Trophoblast cell (in vitro differentiated cells and primary cell): ENCODE data around the gene TSHZ1.

Source experiments
- DNase-seq, 2 donors: peaks; one replicate each; pipeline ENCODE4 v3.0.0-alpha.2; 2016
- H2AFZ ChIP-seq: 2 replicates; pipeline ENCODE4 v1.6.1; 2013; ENCODE audit warnings: low read length, moderate library complexity, mild to moderate bottlenecking; ENCODE audit not compliant: insufficient read depth, poor library complexity
- H2AK5ac ChIP-seq: 2 replicates; pipeline ENCODE4 v1.6.1; 2013; ENCODE audit warnings: mild to moderate bottlenecking, low read length
- H2BK120ac ChIP-seq: 2 replicates; pipeline ENCODE4 v1.6.1; 2013; ENCODE audit warnings: low read length, mild to moderate bottlenecking, moderate library complexity; ENCODE audit not compliant: insufficient read depth, poor library complexity
- H2BK12ac ChIP-seq: 2 replicates; pipeline ENCODE4 v1.6.1; 2013; ENCODE audit warnings: mild to moderate bottlenecking, low read length, moderate library complexity
- H2BK5ac ChIP-seq: 2 replicates; pipeline ENCODE4 v1.6.1; 2013; ENCODE audit warnings: low read length, low read depth, moderate library complexity, mild to moderate bottlenecking; ENCODE audit not compliant: poor library complexity
- H3K14ac ChIP-seq: 2 replicates; pipeline ENCODE4 v1.6.1; 2013; ENCODE audit warnings: mild to moderate bottlenecking, low read length
- H3K18ac ChIP-seq: 2 replicates; pipeline ENCODE4 v1.6.1; 2013; ENCODE audit warnings: mild to moderate bottlenecking, low read length
- H3K23ac ChIP-seq: 2 replicates; pipeline ENCODE4 v1.6.1; 2013; ENCODE audit warnings: low read length
- H3K27ac ChIP-seq: 2 replicates; pipeline ENCODE4 v1.5.1; 2013; ENCODE audit warnings: low read depth, mild to moderate bottlenecking, inconsistent platforms, low read length, moderate library complexity
- H3K27me3 ChIP-seq: 2 replicates; pipeline ENCODE4 v1.6.1; 2013; ENCODE audit warnings: inconsistent platforms, mild to moderate bottlenecking, low read length, moderate library complexity; ENCODE audit not compliant: insufficient read depth
- H3K36me3 ChIP-seq, 2 experiments: 1 replicate in 1 of 2; 2 replicates in 1 of 2; pipeline ENCODE4 v1.6.1; 2013; ENCODE audit warnings: low read length in 2 of 2, mild to moderate bottlenecking in 2 of 2, moderate library complexity in 1 of 2; ENCODE audit not compliant: insufficient read depth in 2 of 2, control insufficient read depth in 1 of 2
- H3K4ac ChIP-seq: 2 replicates; pipeline ENCODE4 v1.6.1; 2013; ENCODE audit warnings: low read depth, mild to moderate bottlenecking, low read length, moderate library complexity
- H3K4me1 ChIP-seq, 2 experiments: 1 replicate in 1 of 2; 2 replicates in 1 of 2; pipeline ENCODE4 v1.6.1; 2013; ENCODE audit warnings: low read length in 2 of 2, mild to moderate bottlenecking in 2 of 2, moderate library complexity in 1 of 2; ENCODE audit not compliant: insufficient read depth in 2 of 2, control insufficient read depth in 1 of 2
- H3K4me2 ChIP-seq: 2 replicates; pipeline ENCODE4 v1.6.1; 2013; ENCODE audit warnings: inconsistent platforms, mild to moderate bottlenecking, low read length, moderate library complexity
- H3K4me3 ChIP-seq: 2 replicates; pipeline ENCODE4 v1.5.1; 2013; ENCODE audit warnings: mild to moderate bottlenecking, low read depth, low read length, inconsistent platforms
- H3K79me1 ChIP-seq: one replicate; pipeline ENCODE4 v1.6.1; 2013; ENCODE audit warnings: low read length
- H3K79me2 ChIP-seq: 2 replicates; pipeline ENCODE4 v1.6.1; 2013; ENCODE audit warnings: low read length, mild to moderate bottlenecking; ENCODE audit not compliant: control insufficient read depth, insufficient read depth, poor library complexity
- H3K9ac ChIP-seq: 2 replicates; pipeline ENCODE4 v1.6.1; 2013; ENCODE audit warnings: mild to moderate bottlenecking, low read length
- H3K9me3 ChIP-seq: 2 replicates; pipeline ENCODE4 v1.6.1; 2013; ENCODE audit warnings: low read depth, mild to moderate bottlenecking, control low read depth, inconsistent platforms, low read length; ENCODE audit not compliant: insufficient read depth
- H4K12ac ChIP-seq: 2 replicates; pipeline ENCODE4 v1.6.1; 2013; ENCODE audit warnings: low read depth, mild to moderate bottlenecking, low read length, moderate library complexity
- H4K8ac ChIP-seq: 2 replicates; pipeline ENCODE4 v1.6.1; 2013; ENCODE audit warnings: low read depth, mild to moderate bottlenecking, low read length, moderate library complexity
- H4K91ac ChIP-seq: one replicate; pipeline ENCODE4 v1.6.1; 2013; ENCODE audit warnings: low read depth, mild to moderate bottlenecking, low read length, moderate library complexity
- WGBS: extraction: QIAGEN DNeasy Blood & Tissue Kit; methylation state at CpG from one replicate; pipeline ENCODE4 v1.1.7; 2013; ENCODE audit warnings: missing lambda C conversion rate; ENCODE audit not compliant: insufficient read length, insufficient coverage; ENCODE audit errors: extremely low coverage; 5-methylcytosine and 5-hydroxymethylcytosine counted together

TSHZ1 gene

GRCh38 chr18:75267643-75268363 lies 57.2 kb downstream of the TSHZ1 start:
- no peaks in the 10 kb centered on the region for H3K27me3 ChIP-seq
- no peak overlapping the region for H4K8ac ChIP-seq
- H3K4ac ChIP-seq = no peak overlapping the region
- H2BK5ac ChIP-seq = no peak overlapping the region
- no peak overlapping the region for H2BK120ac ChIP-seq
- H3K23ac ChIP-seq = no peak overlapping the region
- H3K79me2 ChIP-seq = no peaks in the 10 kb centered on the region
- no peak overlapping the region for H3K14ac ChIP-seq
- H2BK12ac ChIP-seq = no peak overlapping the region
- H2AFZ ChIP-seq = no peak overlapping the region
- DNase-seq = no peak
- H3K4me2 ChIP-seq = no peak overlapping the region
- no CpG with 5 or more reads among the region's 10 CpGs for WGBS
- H2AK5ac ChIP-seq = no peak overlapping the region
- no peaks in the 10 kb centered on the region for H3K36me3 ChIP-seq
- H3K4me1 ChIP-seq = no peaks in the 10 kb centered on the region
- no peak overlapping the region for H3K9ac ChIP-seq
- no peak overlapping the region for H4K91ac ChIP-seq
- no peak overlapping the region for H3K4me3 ChIP-seq
- no peak overlapping the region for H4K12ac ChIP-seq
- H3K27ac ChIP-seq = no peak overlapping the region
- H3K18ac ChIP-seq = no peak overlapping the region
- no peaks in the 10 kb centered on the region for H3K79me1 ChIP-seq
- peaks cover 3% of the 10 kb centered on the region for H3K9me3 ChIP-seq

- H3K27ac ChIP-seq = no peak overlapping the region
- no peaks in the 10 kb centered on the region for H3K4me1 ChIP-seq
- no peaks in the 10 kb centered on the region for H3K27me3 ChIP-seq
- no peak overlapping the region for H2BK5ac ChIP-seq
- no peak overlapping the region for H3K4me2 ChIP-seq
- H3K23ac ChIP-seq = no peak overlapping the region
- no peak overlapping the region for H3K18ac ChIP-seq
- H3K9me3 ChIP-seq = peaks cover 3% of the 10 kb centered on the region
- no peak overlapping the region for H3K4me3 ChIP-seq
- H3K4ac ChIP-seq = no peak overlapping the region
- WGBS = no CpG with 5 or more reads among the region's 5 CpGs
- H2BK120ac ChIP-seq = no peak overlapping the region
- H4K8ac ChIP-seq = no peak overlapping the region
- no peak for DNase-seq
- no peaks in the 10 kb centered on the region for H3K36me3 ChIP-seq
- no peak overlapping the region for H3K14ac ChIP-seq
- H3K9ac ChIP-seq = no peak overlapping the region
- H4K12ac ChIP-seq = no peak overlapping the region
- no peak overlapping the region for H2AFZ ChIP-seq
- H2AK5ac ChIP-seq = no peak overlapping the region
- no peaks in the 10 kb centered on the region for H3K79me1 ChIP-seq
- no peaks in the 10 kb centered on the region for H3K79me2 ChIP-seq
- H2BK12ac ChIP-seq = no peak overlapping the region
- no peak overlapping the region for H4K91ac ChIP-seq
Observed at GRCh38 chr18:75268364-75268646, 57.7 kb downstream of the TSHZ1 start.

GRCh38 chr18:75269124-75269680 lies 58.6 kb downstream of the TSHZ1 start:
- Histone ChIP-seq H3K23ac (no peak overlapping the region), H2BK12ac (no peak overlapping the region), H3K4me2 (no peak overlapping the region), H3K9me3 (peaks cover 3% of the 10 kb centered on the region), H3K14ac (no peak overlapping the region), H3K27me3 (no peaks in the 10 kb centered on the region), H3K9ac (no peak overlapping the region), H3K18ac (no peak overlapping the region), H3K4me1 (no peaks in the 10 kb centered on the region), H2AK5ac (no peak overlapping the region), H4K8ac (no peak overlapping the region), H2BK120ac (no peak overlapping the region), H3K4me3 (no peak overlapping the region), H3K79me2 (no peaks in the 10 kb centered on the region), H4K12ac (no peak overlapping the region), H3K36me3 (no peaks in the 10 kb centered on the region), H3K27ac (no peak overlapping the region), H3K79me1 (no peaks in the 10 kb centered on the region), H4K91ac (no peak overlapping the region), H2AFZ (no peak overlapping the region), H3K4ac (no peak overlapping the region), H2BK5ac (no peak overlapping the region)
- no CpG with 5 or more reads among the region's 7 CpGs for WGBS
- DNase-seq = no peak

DNA sequence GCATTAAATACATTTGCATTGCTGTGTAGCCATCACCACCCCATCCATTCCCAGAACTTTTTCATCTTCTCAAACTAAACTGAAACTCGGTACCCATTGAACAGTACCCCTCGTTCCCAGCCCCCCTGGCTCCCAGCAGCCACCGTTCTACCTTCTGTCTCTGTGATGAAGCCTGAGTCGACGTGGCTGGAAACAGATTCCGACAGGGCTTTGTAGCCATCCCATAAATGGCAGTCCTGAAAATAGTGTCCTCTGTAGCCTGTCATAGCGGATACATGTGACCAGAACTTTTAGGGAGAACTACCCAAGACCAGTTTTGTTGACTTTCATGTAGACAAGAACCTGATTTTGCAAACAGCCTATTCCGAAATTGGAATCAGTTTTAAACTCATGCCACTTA lies 59.1 kb downstream of the TSHZ1 start:
- Histone ChIP-seq H3K4me3 (no peak overlapping the region), H3K9ac (no peak overlapping the region), H3K14ac (no peak overlapping the region), H3K4me1 (no peaks in the 10 kb centered on the region), H4K91ac (no peak overlapping the region), H3K79me1 (no peaks in the 10 kb centered on the region), H3K18ac (no peak overlapping the region), H2AFZ (no peak overlapping the region), H3K36me3 (no peaks in the 10 kb centered on the region), H3K4me2 (no peak overlapping the region), H3K9me3 (peaks cover 3% of the 10 kb centered on the region), H2BK120ac (no peak overlapping the region), H3K79me2 (no peaks in the 10 kb centered on the region), H4K12ac (no peak overlapping the region), H2BK12ac (no peak overlapping the region), H3K4ac (no peak overlapping the region), H2BK5ac (no peak overlapping the region), H3K23ac (no peak overlapping the region), H2AK5ac (no peak overlapping the region), H3K27me3 (no peaks in the 10 kb centered on the region), H3K27ac (no peak overlapping the region), H4K8ac (no peak overlapping the region)
- no peak for DNase-seq
- no CpG with 5 or more reads among the region's 8 CpGs for WGBS
